Type B pancreatic cell (in vitro differentiated cells): ENCODE results near the gene SLC6A5. TPM values are rescaled to one million over a fixed set of nuclear protein-coding genes. Genes with fewer than 3 reads are reported as not detected.

ENCODE experiments used
- DNase-seq: peaks from one replicate; pipeline ENCODE4 v3.0.0; 2021; ENCODE audit warnings: mixed read lengths; ENCODE audit not compliant: unreplicated experiment; ENCODE audit errors: extremely low spot score
- H3K27ac Mint-ChIP-seq: 2 replicates; pipeline ENCODE4 v1.8.0; 2021; ENCODE audit warnings: mild to moderate bottlenecking, mixed read lengths
- H3K27me3 Mint-ChIP-seq: 2 replicates; pipeline ENCODE4 v1.8.0; 2021; ENCODE audit warnings: mixed read lengths
- H3K36me3 Mint-ChIP-seq: 2 replicates; pipeline ENCODE4 v1.8.0; 2021; ENCODE audit warnings: mixed read lengths
- H3K4me1 Mint-ChIP-seq: one replicate; pipeline ENCODE4 v1.8.0; 2021; ENCODE audit warnings: mixed read lengths; ENCODE audit not compliant: unreplicated experiment
- H3K4me3 Mint-ChIP-seq: 2 replicates; pipeline ENCODE4 v1.8.0; 2021; ENCODE audit warnings: mild to moderate bottlenecking, mixed read lengths
- H3K9me3 Mint-ChIP-seq: 2 replicates; pipeline ENCODE4 v1.8.0; 2021; ENCODE audit warnings: mixed read lengths
- CTCF ChIP-seq: fragments of 200-600 bp; sonication (generic); conservative IDR thresholded peaks from 2 replicates; pipeline ENCODE4 v1.5.0; 2021; ENCODE audit warnings: antibody characterized with exemption, mild to moderate bottlenecking
- total RNA-seq: library from RNA; stranded (reverse); gene quantifications from 2 replicates; pipeline ENCODE4 v1.2.1, GENCODE V29; 2021; ENCODE audit warnings: low replicate concordance

The SLC6A5 gene
- total RNA-seq, 1 donor from 2014 or later, result not detected

GRCh38 chr11:20594274-20595061, 4.9 kb upstream of the SLC6A5 start:
- Mint-ChIP-seq H3K4me3 (no peak overlapping the region), H3K4me1 (no peaks in the 10 kb centered on the region), H3K27ac (no peak overlapping the region), H3K9me3 (no peaks in the 10 kb centered on the region), H3K27me3 (peaks cover 76% of the 10 kb centered on the region), H3K36me3 (no peaks in the 10 kb centered on the region)
- no peak for TF ChIP-seq CTCF
- DNase-seq, result no peak

- no peak for TF ChIP-seq CTCF
- Mint-ChIP-seq H3K36me3 (no peaks in the 10 kb centered on the region), H3K27ac (no peak overlapping the region), H3K9me3 (peaks cover 5% of the 10 kb centered on the region), H3K27me3 (peaks cover 78% of the 10 kb centered on the region), H3K4me1 (no peaks in the 10 kb centered on the region), H3K4me3 (no peak overlapping the region)
- no peak for DNase-seq
These were observed 4.3 kb upstream of the SLC6A5 start for GRCh38 chr11:20595101-20595500.

GRCh38 chr11:20596205-20597153, 2.9 kb upstream of the SLC6A5 start:
- Mint-ChIP-seq H3K27me3 (peaks cover 90% of the 10 kb centered on the region), H3K4me1 (no peaks in the 10 kb centered on the region), H3K4me3 (peak overlapping the region; percentile 68), H3K36me3 (no peaks in the 10 kb centered on the region), H3K27ac (no peak overlapping the region), H3K9me3 (peaks cover 6% of the 10 kb centered on the region)
- no peak for DNase-seq
- no peak for TF ChIP-seq CTCF

- no peak for TF ChIP-seq CTCF
- H3K9me3 Mint-ChIP-seq, result peaks cover 6% of the 10 kb centered on the region
- H3K27me3 Mint-ChIP-seq, result peaks cover 94% of the 10 kb centered on the region
- H3K27ac Mint-ChIP-seq, result no peak overlapping the region
- no peaks in the 10 kb centered on the region for H3K36me3 Mint-ChIP-seq
- peak overlapping the region; percentile 68 for H3K4me3 Mint-ChIP-seq
- no peak for DNase-seq
- H3K4me1 Mint-ChIP-seq, result no peaks in the 10 kb centered on the region
These were observed 2.2 kb upstream of the SLC6A5 start for GRCh38 chr11:20597154-20597679.

- peaks cover 94% of the 10 kb centered on the region for H3K27me3 Mint-ChIP-seq
- no peak overlapping the region for H3K4me3 Mint-ChIP-seq
These were observed 1.5 kb upstream of the SLC6A5 start for GRCh38 chr11:20597680-20598484.

More at GRCh38 chr11:20597680-20598484, 1.5 kb upstream of the SLC6A5 start:
- Mint-ChIP-seq H3K27ac (no peak overlapping the region), H3K4me1 (no peaks in the 10 kb centered on the region), H3K9me3 (peaks cover 6% of the 10 kb centered on the region), H3K36me3 (no peaks in the 10 kb centered on the region)
- no peak for TF ChIP-seq CTCF
- no peak for DNase-seq
